ENCODE data around the gene FN3KRP.

GRCh38 chr17:82734987-82735866, 18.7 kb downstream of the FN3KRP start, which contains the start of gene FN3K:
- TF ChIP-seq CTCF (IDR thresholded peaks at IDR 0.05): peak in 1 of 6 experiments; percentile 16
- peak in 1 of 2 donors; percentile 38 for TF ChIP-seq POLR2A (IDR thresholded peaks at IDR 0.05)
